ENCODE results near the gene VWF.
"Not testable (repeated sequence)": the region's sequence is repeated elsewhere in the genome, so short reads cannot be mapped to it uniquely, and the experiment has no call there.

VWF gene

DNA sequence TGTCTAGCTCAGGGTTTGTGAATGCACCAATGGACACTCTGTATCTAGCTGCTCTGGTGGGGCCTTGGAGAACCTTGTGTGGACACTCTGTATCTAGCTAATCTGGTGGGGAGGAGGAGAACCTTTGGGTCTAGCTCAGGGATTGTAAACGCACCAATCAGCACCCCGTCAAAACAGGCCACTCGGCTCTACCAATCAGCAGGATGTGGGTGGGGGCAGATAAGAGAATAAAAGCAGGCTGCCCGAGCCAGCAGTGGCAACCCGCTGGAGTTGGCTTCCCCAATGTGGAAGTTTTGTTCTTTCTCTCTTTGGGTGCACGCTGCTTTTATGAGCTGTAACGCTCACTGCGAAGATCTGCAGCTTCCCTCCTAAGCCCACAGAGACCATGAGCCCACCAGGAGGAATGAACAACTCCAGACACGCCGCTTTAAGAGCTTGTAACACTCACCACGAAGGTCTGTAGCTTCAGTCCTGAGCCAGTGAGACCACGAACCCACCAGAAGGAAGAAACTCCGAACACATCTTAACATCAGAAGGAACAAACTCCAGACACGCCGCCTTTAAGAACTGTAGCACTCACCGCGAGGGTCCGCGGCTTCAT, 35.7 kb upstream of the VWF start:
- H3K9me3 ChIP-seq (ENCODE audit: control insufficient read depth, insufficient read depth, low read depth, low read length); H3K27me3 ChIP-seq (ENCODE audit: control insufficient read depth, insufficient read depth, low read length); H3K27ac ChIP-seq (ENCODE audit: low read depth, low read length); H3K4me3 ChIP-seq (ENCODE audit: low read depth, low read length); H3K4me1 ChIP-seq (ENCODE audit: control insufficient read depth, insufficient read depth, low read length); H3K9ac ChIP-seq (ENCODE audit: low read length); H3K36me3 ChIP-seq (ENCODE audit: control insufficient read depth, insufficient read depth, low read length): not testable (repeated sequence)

DNA sequence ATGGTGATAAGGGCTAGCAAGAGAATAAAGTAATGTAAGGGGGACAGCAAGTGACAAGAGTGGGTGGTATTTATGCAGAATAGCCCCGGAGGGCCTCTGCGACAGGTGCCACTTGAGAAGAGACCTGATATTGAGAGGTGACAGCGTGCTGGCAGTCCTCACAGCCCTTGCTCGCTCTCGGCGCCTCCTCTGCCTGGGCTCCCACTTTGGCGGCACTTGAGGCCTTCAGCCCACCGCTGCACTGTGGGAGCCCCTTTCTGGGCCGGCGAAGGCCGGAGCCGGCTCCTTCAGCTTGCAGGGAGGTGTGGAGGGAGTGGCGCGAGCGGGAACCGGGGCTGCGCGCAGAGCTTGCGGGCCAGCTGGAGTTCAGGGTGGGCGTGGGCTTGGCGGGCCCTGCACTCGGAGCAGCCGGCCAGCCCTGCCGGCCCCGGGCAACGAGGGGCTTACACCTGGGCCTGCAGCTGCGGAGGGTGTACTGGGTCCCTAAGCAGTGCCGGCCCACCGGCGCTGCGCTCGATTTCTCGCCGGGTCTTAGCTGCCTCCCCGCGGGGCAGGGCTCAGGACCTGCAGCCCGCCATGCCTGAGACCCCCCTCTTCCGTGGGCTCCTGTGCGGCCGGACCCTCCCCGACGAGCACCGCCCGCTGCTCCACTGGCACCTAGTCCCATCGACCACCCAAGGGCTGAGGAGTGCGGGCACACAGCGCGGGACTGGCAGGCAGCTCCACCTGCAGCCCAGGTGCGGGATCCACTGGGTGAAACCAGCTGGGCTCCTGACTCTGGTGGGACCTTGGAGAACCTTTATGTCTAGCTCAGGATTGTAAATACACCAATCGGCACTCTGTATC, 34.9 kb upstream of the VWF start:
- not testable (repeated sequence) for H3K27ac ChIP-seq (ENCODE audit: low read depth, low read length); H3K9me3 ChIP-seq (ENCODE audit: control insufficient read depth, insufficient read depth, low read depth, low read length); H3K4me1 ChIP-seq (ENCODE audit: control insufficient read depth, insufficient read depth, low read length)

DNA sequence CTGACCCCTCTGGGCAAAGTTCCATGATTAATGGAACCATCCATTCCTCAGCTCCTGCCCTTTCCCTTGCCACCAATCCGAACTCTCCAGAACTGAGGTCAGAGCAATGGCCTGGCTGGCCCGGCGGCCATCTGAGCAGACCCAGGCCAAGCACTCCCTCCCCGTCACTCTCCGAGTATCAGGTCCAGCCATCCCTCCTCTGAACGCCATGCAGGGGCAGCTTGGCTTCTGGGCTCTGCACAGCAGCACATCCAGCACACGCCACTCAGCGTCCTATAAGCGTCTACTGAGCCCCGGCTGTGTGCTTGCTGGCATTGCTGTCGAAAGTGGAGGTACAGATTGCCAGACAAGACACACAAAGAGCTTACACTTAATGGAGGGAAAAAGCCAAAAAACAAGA, 34.3 kb upstream of the VWF start:
- Histone ChIP-seq H3K4me1 (ENCODE audit: control insufficient read depth, insufficient read depth, low read length) (no peaks in the 10 kb centered on the region), H3K9ac (ENCODE audit: low read length) (no peak overlapping the region), H3K27ac (ENCODE audit: low read depth, low read length) (no peak overlapping the region), H3K36me3 (ENCODE audit: control insufficient read depth, insufficient read depth, low read length) (no peaks in the 10 kb centered on the region), H3K9me3 (ENCODE audit: control insufficient read depth, insufficient read depth, low read depth, low read length) (no peaks in the 10 kb centered on the region), H3K27me3 (ENCODE audit: control insufficient read depth, insufficient read depth, low read length) (no peaks in the 10 kb centered on the region), H3K4me3 (ENCODE audit: low read depth, low read length) (no peak overlapping the region)

More for the DNA sequence above, 34.9 kb upstream of the VWF start:
- not testable (repeated sequence) for H3K36me3 ChIP-seq (ENCODE audit: control insufficient read depth, insufficient read depth, low read length); H3K27me3 ChIP-seq (ENCODE audit: control insufficient read depth, insufficient read depth, low read length); H3K9ac ChIP-seq (ENCODE audit: low read length); H3K4me3 ChIP-seq (ENCODE audit: low read depth, low read length)

DNA sequence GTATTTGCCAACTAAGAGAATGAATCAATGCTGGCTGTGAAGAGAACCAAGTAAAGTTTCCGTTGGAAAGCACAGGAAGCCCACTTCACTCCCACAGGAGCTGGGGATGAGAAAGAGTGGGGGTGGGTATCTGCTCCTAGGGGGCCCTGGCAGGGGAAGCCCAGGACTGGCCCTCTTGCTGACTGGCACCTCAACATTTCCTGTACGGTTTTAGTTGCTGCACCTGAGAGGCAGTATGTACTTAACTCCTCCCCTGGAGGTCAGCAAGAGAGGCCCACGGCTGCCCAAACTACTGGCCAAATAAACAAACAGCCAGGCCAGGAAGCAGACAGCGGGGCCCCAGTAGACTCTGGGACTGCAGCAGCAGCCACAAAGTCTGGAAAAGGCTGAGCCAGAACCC, 33.8 kb upstream of the VWF start:
- Histone ChIP-seq H3K9ac (ENCODE audit: low read length) (no peak overlapping the region), H3K36me3 (ENCODE audit: control insufficient read depth, insufficient read depth, low read length) (no peaks in the 10 kb centered on the region), H3K27me3 (ENCODE audit: control insufficient read depth, insufficient read depth, low read length) (no peaks in the 10 kb centered on the region), H3K4me1 (ENCODE audit: control insufficient read depth, insufficient read depth, low read length) (no peaks in the 10 kb centered on the region), H3K27ac (ENCODE audit: low read depth, low read length) (no peak overlapping the region), H3K4me3 (ENCODE audit: low read depth, low read length) (no peak overlapping the region), H3K9me3 (ENCODE audit: control insufficient read depth, insufficient read depth, low read depth, low read length) (no peaks in the 10 kb centered on the region)

DNA sequence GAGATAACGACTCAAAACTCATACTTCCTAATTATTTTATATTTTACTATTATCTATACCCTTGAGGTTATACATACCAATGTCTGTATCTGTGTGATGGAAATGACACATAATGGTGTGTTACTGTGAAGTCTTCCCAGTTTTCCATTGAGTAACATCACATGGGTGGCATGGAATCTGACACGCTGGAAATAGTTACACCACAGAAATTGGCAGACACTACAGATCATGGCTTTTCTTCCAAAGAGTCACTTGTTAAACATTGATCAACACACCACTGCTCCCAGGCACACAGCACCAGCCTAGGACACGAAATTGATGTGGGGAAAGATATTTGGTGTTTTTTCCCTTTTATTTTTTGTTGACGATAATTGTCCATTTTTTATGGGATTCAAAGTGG, 33.0 kb upstream of the VWF start:
- H3K9me3 ChIP-seq (ENCODE audit: control insufficient read depth, insufficient read depth, low read depth, low read length), result no peaks in the 10 kb centered on the region
- no peak overlapping the region for H3K9ac ChIP-seq (ENCODE audit: low read length)
- H3K36me3 ChIP-seq (ENCODE audit: control insufficient read depth, insufficient read depth, low read length), result no peaks in the 10 kb centered on the region
- H3K27me3 ChIP-seq (ENCODE audit: control insufficient read depth, insufficient read depth, low read length), result no peaks in the 10 kb centered on the region
- H3K4me1 ChIP-seq (ENCODE audit: control insufficient read depth, insufficient read depth, low read length), result no peaks in the 10 kb centered on the region
- no peak overlapping the region for H3K4me3 ChIP-seq (ENCODE audit: low read depth, low read length)
- H3K27ac ChIP-seq (ENCODE audit: low read depth, low read length), result no peak overlapping the region

DNA sequence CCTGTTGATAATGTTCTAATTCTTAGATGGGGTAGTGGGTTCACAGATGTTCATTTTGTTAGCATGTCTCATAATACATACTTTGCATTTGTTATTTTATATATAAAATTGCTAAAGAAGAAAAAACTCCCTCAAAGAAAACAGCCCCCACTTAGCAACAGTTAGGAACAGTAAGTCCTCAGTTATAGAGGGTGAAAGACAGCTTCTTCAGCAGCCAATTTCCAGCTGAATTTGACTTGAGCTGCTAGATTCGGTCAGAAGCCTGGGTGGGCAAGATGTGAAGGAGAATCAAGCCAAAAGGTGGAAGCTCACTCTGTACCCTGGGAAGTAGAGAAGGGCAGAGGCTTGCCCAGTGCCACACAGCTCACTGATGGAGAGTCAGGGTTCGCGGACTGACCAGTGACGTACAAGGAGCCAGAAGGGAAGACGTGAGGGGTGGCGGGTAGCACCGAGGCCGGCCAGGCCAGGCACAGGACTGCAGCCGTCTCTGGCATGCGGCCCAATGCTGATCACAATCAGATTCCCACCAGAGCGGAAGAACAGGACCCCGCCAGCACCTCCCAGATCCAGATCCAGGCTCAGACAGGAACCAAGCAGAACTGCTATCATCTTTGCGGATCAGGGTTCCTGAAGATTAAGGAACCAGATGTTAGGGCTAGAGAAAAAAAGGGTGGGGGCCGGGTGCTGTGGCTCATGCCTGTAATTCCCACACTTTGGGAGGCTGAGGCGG, 30.4 kb upstream of the VWF start:
- Histone ChIP-seq H3K36me3 (ENCODE audit: control insufficient read depth, insufficient read depth, low read length) (no peaks in the 10 kb centered on the region), H3K4me1 (ENCODE audit: control insufficient read depth, insufficient read depth, low read length) (no peaks in the 10 kb centered on the region), H3K4me3 (ENCODE audit: low read depth, low read length) (no peak overlapping the region), H3K9me3 (ENCODE audit: control insufficient read depth, insufficient read depth, low read depth, low read length) (no peaks in the 10 kb centered on the region), H3K27ac (ENCODE audit: low read depth, low read length) (no peak overlapping the region), H3K27me3 (ENCODE audit: control insufficient read depth, insufficient read depth, low read length) (no peaks in the 10 kb centered on the region), H3K9ac (ENCODE audit: low read length) (no peak overlapping the region)

DNA sequence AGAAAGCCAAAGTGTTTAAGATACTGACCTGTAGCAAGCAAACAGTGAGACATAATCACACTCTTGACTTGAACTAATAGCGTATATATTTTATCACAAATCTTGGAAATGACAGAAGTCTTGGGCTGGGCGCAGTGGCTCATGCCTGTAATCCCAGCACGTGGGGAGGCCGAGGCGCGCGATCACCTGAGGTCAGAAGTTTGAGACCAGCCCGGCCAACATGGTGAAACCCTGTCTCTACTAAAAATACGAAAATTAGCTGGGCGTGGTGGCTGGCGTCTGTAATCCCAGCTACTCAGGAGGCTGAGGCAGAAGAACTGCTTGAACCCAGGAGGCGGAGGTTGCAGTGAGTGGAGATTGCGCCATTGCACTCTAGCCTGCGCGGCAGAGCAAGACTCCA, 24.3 kb upstream of the VWF start:
- H3K36me3 ChIP-seq (ENCODE audit: control insufficient read depth, insufficient read depth, low read length); H3K4me3 ChIP-seq (ENCODE audit: low read depth, low read length); H3K4me1 ChIP-seq (ENCODE audit: control insufficient read depth, insufficient read depth, low read length); H3K27ac ChIP-seq (ENCODE audit: low read depth, low read length); H3K9ac ChIP-seq (ENCODE audit: low read length); H3K9me3 ChIP-seq (ENCODE audit: control insufficient read depth, insufficient read depth, low read depth, low read length); H3K27me3 ChIP-seq (ENCODE audit: control insufficient read depth, insufficient read depth, low read length): not testable (repeated sequence)

DNA sequence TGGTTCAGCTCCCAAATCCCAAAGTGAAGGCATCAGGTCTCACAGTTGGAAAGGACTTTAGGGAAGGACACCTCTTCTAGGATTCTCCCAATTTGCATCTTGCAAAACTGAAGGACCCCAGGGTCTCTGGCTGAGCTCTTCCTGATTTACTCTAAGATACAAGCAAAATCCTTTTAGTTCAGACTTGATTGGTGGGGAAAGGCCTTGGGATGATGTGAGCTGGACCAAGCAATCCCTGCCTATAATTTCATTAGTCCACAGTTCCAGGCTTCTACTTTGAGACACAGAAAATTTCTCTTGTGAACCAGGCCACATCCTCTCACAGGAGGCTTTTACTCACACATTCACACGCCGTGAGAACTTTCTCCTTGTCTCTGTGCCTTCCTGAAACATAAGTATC, 23.6 kb upstream of the VWF start:
- peaks cover 2% of the 10 kb centered on the region; the same call in 1 of the 2 replicates for H3K9me3 ChIP-seq (ENCODE audit: control insufficient read depth, insufficient read depth, low read depth, low read length)
- no peaks in the 10 kb centered on the region for H3K27me3 ChIP-seq (ENCODE audit: control insufficient read depth, insufficient read depth, low read length)
- H3K4me3 ChIP-seq (ENCODE audit: low read depth, low read length), result no peak overlapping the region
- H3K36me3 ChIP-seq (ENCODE audit: control insufficient read depth, insufficient read depth, low read length), result no peaks in the 10 kb centered on the region
- no peak overlapping the region for H3K9ac ChIP-seq (ENCODE audit: low read length)
- no peak overlapping the region for H3K27ac ChIP-seq (ENCODE audit: low read depth, low read length)
- H3K4me1 ChIP-seq (ENCODE audit: control insufficient read depth, insufficient read depth, low read length), result no peaks in the 10 kb centered on the region

DNA sequence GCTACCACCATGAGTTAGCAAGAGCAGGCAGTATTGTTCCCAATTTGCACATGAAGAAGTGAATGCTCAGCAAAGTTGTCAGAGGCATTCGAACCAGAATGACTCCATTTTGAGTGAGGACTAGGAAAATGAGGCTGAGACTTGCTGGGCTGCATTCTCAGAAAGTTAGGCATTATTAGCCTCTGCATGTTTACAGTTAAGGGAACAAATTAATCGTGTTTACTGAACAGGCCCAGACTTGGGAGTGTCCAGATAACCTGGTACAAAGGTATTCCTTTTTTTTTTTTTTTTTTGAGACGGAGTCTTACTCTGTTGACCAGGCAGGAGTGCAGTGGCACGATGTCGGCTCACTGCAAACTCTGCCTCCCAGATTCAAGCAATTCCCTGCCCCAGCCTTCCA, 22.5 kb upstream of the VWF start:
- Histone ChIP-seq H3K27me3 (ENCODE audit: control insufficient read depth, insufficient read depth, low read length) (no peaks in the 10 kb centered on the region), H3K4me1 (ENCODE audit: control insufficient read depth, insufficient read depth, low read length) (no peaks in the 10 kb centered on the region), H3K4me3 (ENCODE audit: low read depth, low read length) (no peak overlapping the region), H3K36me3 (ENCODE audit: control insufficient read depth, insufficient read depth, low read length) (no peaks in the 10 kb centered on the region), H3K9me3 (ENCODE audit: control insufficient read depth, insufficient read depth, low read depth, low read length) (peaks cover 2% of the 10 kb centered on the region; the same call in 1 of the 2 replicates), H3K27ac (ENCODE audit: low read depth, low read length) (no peak overlapping the region), H3K9ac (ENCODE audit: low read length) (no peak overlapping the region)

DNA sequence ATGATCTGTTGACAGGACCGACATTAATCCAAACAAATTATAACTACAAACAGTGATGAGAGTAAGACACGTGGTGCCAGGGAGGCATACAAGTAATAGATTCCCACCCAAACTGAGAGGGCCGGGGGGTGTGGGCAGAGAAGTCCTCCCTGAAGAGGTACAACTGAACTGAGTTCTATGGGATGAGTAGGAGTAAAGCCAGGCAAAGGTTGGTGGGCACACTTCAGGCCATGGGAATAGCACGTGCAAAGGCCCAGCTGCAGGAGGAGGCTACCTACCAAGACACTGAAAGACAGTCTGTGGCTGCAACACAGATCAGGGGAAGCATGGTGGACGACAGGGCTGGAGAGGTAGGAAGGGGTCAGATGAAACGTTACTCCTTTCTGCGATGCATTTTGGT, 22.0 kb upstream of the VWF start:
- no peaks in the 10 kb centered on the region for H3K36me3 ChIP-seq (ENCODE audit: control insufficient read depth, insufficient read depth, low read length)
- H3K9me3 ChIP-seq (ENCODE audit: control insufficient read depth, insufficient read depth, low read depth, low read length), result peaks cover 2% of the 10 kb centered on the region; the same call in 1 of the 2 replicates
- H3K4me3 ChIP-seq (ENCODE audit: low read depth, low read length), result no peak overlapping the region
- no peak overlapping the region for H3K9ac ChIP-seq (ENCODE audit: low read length)
- 0 out of 2 replicates have a peak, but pooled peaks cover 4% of the 10 kb centered on the region for H3K4me1 ChIP-seq (ENCODE audit: control insufficient read depth, insufficient read depth, low read length)
- no peak overlapping the region for H3K27ac ChIP-seq (ENCODE audit: low read depth, low read length)
- H3K27me3 ChIP-seq (ENCODE audit: control insufficient read depth, insufficient read depth, low read length), result no peaks in the 10 kb centered on the region

DNA sequence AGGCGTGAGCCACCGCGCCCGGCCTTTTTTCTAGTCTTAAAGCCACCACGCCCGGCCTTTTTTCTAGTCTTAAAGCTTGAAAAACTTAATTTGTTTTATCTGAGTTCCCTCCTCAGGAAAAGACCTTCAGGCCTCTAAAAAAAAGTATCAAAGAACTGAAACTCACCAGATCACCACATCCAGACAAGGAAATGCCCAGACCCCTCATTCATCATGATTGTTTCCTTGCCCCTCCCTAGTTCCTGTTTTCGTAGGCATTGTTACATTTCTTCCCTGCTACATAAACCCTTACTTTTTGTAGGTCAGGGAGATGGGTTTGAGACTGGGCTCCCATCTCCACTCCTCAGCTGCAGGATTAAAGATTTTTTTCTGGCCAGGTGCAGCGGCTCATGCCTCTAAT, 21.1 kb upstream of the VWF start:
- Histone ChIP-seq H3K27ac (ENCODE audit: low read depth, low read length) (no peak overlapping the region), H3K4me1 (ENCODE audit: control insufficient read depth, insufficient read depth, low read length) (0 out of 2 replicates have a peak, but pooled peaks cover 5% of the 10 kb centered on the region), H3K9ac (ENCODE audit: low read length) (no peak overlapping the region)

More for the DNA sequence above, 21.1 kb upstream of the VWF start:
- peaks cover 2% of the 10 kb centered on the region; the same call in 1 of the 2 replicates for H3K9me3 ChIP-seq (ENCODE audit: control insufficient read depth, insufficient read depth, low read depth, low read length)
- no peak overlapping the region for H3K4me3 ChIP-seq (ENCODE audit: low read depth, low read length)
- no peaks in the 10 kb centered on the region for H3K36me3 ChIP-seq (ENCODE audit: control insufficient read depth, insufficient read depth, low read length)
- no peaks in the 10 kb centered on the region for H3K27me3 ChIP-seq (ENCODE audit: control insufficient read depth, insufficient read depth, low read length)
